GM19463 (cell line): Measurements from ENCODE around the gene CNGA2.

Source experiments
- ATAC-seq: cut with Tn5 transposase; IDR thresholded peaks from one replicate; pipeline ENCODE4 v1.9.1; 2021; ENCODE audit warnings: mild to moderate bottlenecking, moderate library complexity; ENCODE audit not compliant: unreplicated experiment

The CNGA2 gene

GRCh38 chrX:151793886-151794285, 59.3 kb downstream of the CNGA2 start:
- no peak for ATAC-seq
